PC-3 (cell line): ENCODE results near the gene SLC38A10. TPM values are rescaled to one million over a fixed set of nuclear protein-coding genes. Genes with fewer than 3 reads are reported as not detected.

Experiments used
- ATAC-seq: fragments of 200-7000 bp; cut with Tn5 transposase; 2 replicates; pipeline ENCODE4 v1.9.1; 2020; ENCODE audit warnings: mild to moderate bottlenecking, moderate library complexity
- BruUV-seq: library from RNA; stranded (reverse); fragments of 400-500 nt; replicated peaks from 2 replicates; lab custom pipeline; 2021; lab: Mats Ljungman, UMichigan
- CTCF ChIA-PET: fragments of 300-600 bp; sonication (Branson Sonifier 250); formaldehyde crosslinking; loops from one replicate; lab custom pipeline; 2022; ENCODE audit warnings: antibody characterized with exemption; lab: Charles Lee
- POLR2A ChIA-PET: fragments of 300-600 bp; sonication (Branson Sonifier 250); formaldehyde crosslinking; loops from one replicate; lab custom pipeline; 2022; ENCODE audit warnings: antibody characterized with exemption; ENCODE audit not compliant: unreplicated experiment; lab: Charles Lee
- DNase-seq: peaks from one replicate; pipeline ENCODE4 v3.0.0-alpha.2; 2015
- H2AFZ ChIP-seq: fragments of 300-600 bp; sonication (generic); 2 replicates; pipeline ENCODE4 v1.6.0; 2016; ENCODE audit warnings: antibody characterized with exemption, low read length
- H3F3A ChIP-seq: fragments of 300-600 bp; sonication (generic); one replicate; pipeline ENCODE4 v1.6.0; 2017; ENCODE audit warnings: antibody characterized with exemption, low read length, control low read depth, mild to moderate bottlenecking; ENCODE audit not compliant: unreplicated experiment
- H3K27ac ChIP-seq: fragments of 300-600 bp; sonication (generic); 2 replicates; pipeline ENCODE4 v1.5.1; 2016; ENCODE audit warnings: mild to moderate bottlenecking, low read length
- H3K27me3 ChIP-seq: fragments of 300-600 bp; sonication (generic); 2 replicates; pipeline ENCODE4 v1.6.1; 2016; ENCODE audit warnings: low read length, mixed read lengths
- H3K36me3 ChIP-seq: fragments of 300-600 bp; sonication (generic); 2 replicates; pipeline ENCODE4 v1.6.1; 2016; ENCODE audit warnings: low read depth, mixed run types, low read length, mixed read lengths
- H3K4me1 ChIP-seq: fragments of 300-600 bp; sonication (generic); 2 replicates; pipeline ENCODE4 v1.5.1; 2016; ENCODE audit warnings: low read length; ENCODE audit not compliant: insufficient read depth
- H3K4me2 ChIP-seq: fragments of 300-600 bp; sonication (generic); 2 replicates; pipeline ENCODE4 v1.6.0; 2016; ENCODE audit warnings: low read length
- H3K4me3 ChIP-seq: fragments of 300-600 bp; sonication (generic); 2 replicates; pipeline ENCODE4 v1.5.1; 2016; ENCODE audit warnings: mild to moderate bottlenecking, low read length, mixed read lengths
- H3K79me2 ChIP-seq: fragments of 300-600 bp; sonication (generic); 2 replicates; pipeline ENCODE4 v1.6.1; 2017; ENCODE audit warnings: low read length, mixed read lengths
- H3K9ac ChIP-seq: fragments of 300-600 bp; sonication (generic); 2 replicates; pipeline ENCODE4 v1.6.0; 2016; ENCODE audit warnings: mild to moderate bottlenecking, low read length
- H3K9me2 ChIP-seq: fragments of 300-600 bp; sonication (generic); replicated peaks from 2 replicates; pipeline ENCODE4 v1.6.1; 2016; ENCODE audit warnings: mixed run types, low read length, mixed read lengths
- H3K9me3 ChIP-seq: fragments of 300-600 bp; sonication (generic); 2 replicates; pipeline ENCODE4 v1.6.1; 2016; ENCODE audit warnings: low read length, mixed read lengths
- H4K20me1 ChIP-seq: fragments of 300-600 bp; sonication (generic); 2 replicates; pipeline ENCODE4 v1.6.1; 2016; ENCODE audit warnings: low read length, mixed read lengths
- CTCF ChIP-seq: fragments of 300-600 bp; sonication (generic); conservative IDR thresholded peaks from 2 replicates; pipeline ENCODE4 v1.5.1; 2017; ENCODE audit warnings: antibody characterized with exemption, low read depth, mild to moderate bottlenecking, low read length
- EZH2 ChIP-seq: fragments of 300-600 bp; sonication (generic); IDR thresholded peaks from one replicate; pipeline ENCODE4 v1.6.1; 2017; ENCODE audit warnings: antibody characterized with exemption, mild to moderate bottlenecking, low read length; ENCODE audit not compliant: unreplicated experiment
- EZH2phosphoT487 ChIP-seq: fragments of 300-600 bp; sonication (generic); IDR thresholded peaks from 2 replicates; pipeline ENCODE4 v1.6.1; 2018; ENCODE audit warnings: mild to moderate bottlenecking, antibody characterized with exemption, low read length, borderline replicate concordance
- intact Hi-C: fragments of 100-400 bp; cut with micrococcal nuclease; formaldehyde crosslinking; loops from 2 replicates; pipeline ENCODE4 v1.9.0; 2023
- total RNA-seq: library from RNA; depleted of rRNA; stranded (reverse); fragments of >200 nt; gene quantifications from 2 replicates; pipeline ENCODE4 v1.2.3, GENCODE V29; 2014

Gene SLC38A10
- total RNA-seq, 1 experiment from 2014 or later: 77.8 TPM

- Histone ChIP-seq H3K27ac (no peak overlapping the region), H2AFZ (no peak overlapping the region), H3K9me2 (no peaks in the 10 kb centered on the region), H3K36me3 (no peaks in the 10 kb centered on the region), H3K9me3 (no peaks in the 10 kb centered on the region), H3K27me3 (no peaks in the 10 kb centered on the region), H3K79me2 (peaks cover 26% of the 10 kb centered on the region), H3K9ac (no peak overlapping the region), H4K20me1 (no peaks in the 10 kb centered on the region), H3K4me3 (no peak overlapping the region), H3K4me2 (no peak overlapping the region), H3F3A (no peaks in the 10 kb centered on the region), H3K4me1 (peaks cover 11% of the 10 kb centered on the region; the same call in 1 of the 2 replicates)
- intact Hi-C loops: no loop called here
- DNase-seq (no peak), ATAC-seq (no peak)
- POLR2A ChIA-PET: no interaction called here
- no peak for TF ChIP-seq EZH2phosphoT487
- BruUV-seq: no TSS peak
- CTCF ChIA-PET: no interaction called here
These were observed 59.9 kb downstream of the SLC38A10 start for GRCh38 chr17:81234940-81235821.

GRCh38 chr17:81234506-81234855, 60.6 kb downstream of the SLC38A10 start:
- Histone ChIP-seq H3K79me2 (peaks cover 19% of the 10 kb centered on the region), H2AFZ (no peak overlapping the region), H3K27ac (no peak overlapping the region), H4K20me1 (no peaks in the 10 kb centered on the region), H3K4me3 (no peak overlapping the region), H3K27me3 (no peaks in the 10 kb centered on the region), H3K9ac (no peak overlapping the region), H3K4me2 (no peak overlapping the region), H3F3A (no peaks in the 10 kb centered on the region), H3K36me3 (no peaks in the 10 kb centered on the region; the same call in 1 of the 2 replicates), H3K9me2 (no peaks in the 10 kb centered on the region), H3K4me1 (peaks cover 10% of the 10 kb centered on the region; the same call in 1 of the 2 replicates), H3K9me3 (no peaks in the 10 kb centered on the region)
- BruUV-seq: no TSS peak
- ChIA-PET CTCF (no interaction called here), POLR2A (no interaction called here)
- intact Hi-C loops: no loop called here
- ATAC-seq (no peak), DNase-seq (no peak)
- TF ChIP-seq CTCF: no peak
- TF ChIP-seq EZH2: no peak
- TF ChIP-seq EZH2phosphoT487: no peak

- ChIA-PET POLR2A (interaction anchor here (0.6 kb wide), 1 partner anchor 250 kb away, joined by 8 read pairs; no protein-coding TSS in a partner anchor), CTCF (no interaction called here)
- no peak overlapping the region for H3K9ac ChIP-seq
- no peak for ATAC-seq
- no peaks in the 10 kb centered on the region for H3K9me3 ChIP-seq
- intact Hi-C loops: no loop called here
- H3K4me1 ChIP-seq: peaks cover 10% of the 10 kb centered on the region; the same call in 1 of the 2 replicates
- no peaks in the 10 kb centered on the region for H3K27me3 ChIP-seq
- no peaks in the 10 kb centered on the region for H4K20me1 ChIP-seq
- no TSS peak for BruUV-seq
- no peaks in the 10 kb centered on the region; the same call in 1 of the 2 replicates for H3K36me3 ChIP-seq
- no peak for DNase-seq
- H2AFZ ChIP-seq: no peak overlapping the region
- peaks cover 16% of the 10 kb centered on the region for H3K79me2 ChIP-seq
- no peaks in the 10 kb centered on the region for H3F3A ChIP-seq
- H3K27ac ChIP-seq: no peak overlapping the region
- H3K9me2 ChIP-seq: no peaks in the 10 kb centered on the region
- H3K4me3 ChIP-seq: no peak overlapping the region
- H3K4me2 ChIP-seq: no peak overlapping the region
- TF ChIP-seq EZH2phosphoT487 (no peak), EZH2 (no peak), CTCF (no peak)
These were observed 61.1 kb downstream of the SLC38A10 start for GRCh38 chr17:81233811-81234505.
